OCI-LY1 (cell line): ENCODE data around the gene NR1H2.
A peak's percentile ranks its signal among the peaks of the same experiment; 100 is the strongest.
"Not testable (repeated sequence)": the region's sequence is repeated elsewhere in the genome, so short reads cannot be mapped to it uniquely, and the experiment has no call there.

Source experiments
- H2AFZ ChIP-seq: fragments of 200-600 bp; sonication (generic), shearing (Covaris generic); 2 replicates; pipeline ENCODE4 v1.6.0; 2014; ENCODE audit warnings: antibody characterized with exemption, mild to moderate bottlenecking, low read length
- H3F3A ChIP-seq: fragments of 200-600 bp; sonication (generic), shearing (Covaris generic); 2 replicates; pipeline ENCODE4 v1.6.0; 2014; ENCODE audit warnings: mild to moderate bottlenecking, antibody characterized with exemption, low read length, moderate library complexity; ENCODE audit not compliant: insufficient read depth
- H3K27ac ChIP-seq: fragments of 200-600 bp; sonication (generic); 2 replicates; pipeline ENCODE4 v1.5.1; 2014; ENCODE audit warnings: low read length, mixed run types, mild to moderate bottlenecking, low read depth; ENCODE audit not compliant: poor library complexity, severe bottlenecking
- H3K27me3 ChIP-seq: fragments of 200-600 bp; sonication (generic); 2 replicates; pipeline ENCODE4 v1.6.0; 2014; ENCODE audit warnings: antibody characterized with exemption, mild to moderate bottlenecking, low read length, moderate library complexity; ENCODE audit not compliant: insufficient read depth
- H3K36me3 ChIP-seq: fragments of 200-600 bp; sonication (generic); 2 replicates; pipeline ENCODE4 v1.6.1; 2014; ENCODE audit warnings: mild to moderate bottlenecking, antibody characterized with exemption, low read length, moderate library complexity, mixed read lengths; ENCODE audit not compliant: insufficient read depth
- H3K4me1 ChIP-seq: fragments of 200-600 bp; sonication (generic); 2 replicates; pipeline ENCODE4 v1.5.1; 2014; ENCODE audit warnings: mild to moderate bottlenecking, low read length, moderate library complexity; ENCODE audit not compliant: insufficient read depth, severe bottlenecking
- H3K4me2 ChIP-seq: fragments of 200-600 bp; sonication (generic), shearing (Covaris generic); 2 replicates; pipeline ENCODE4 v1.6.1; 2014; ENCODE audit warnings: low read length
- H3K4me3 ChIP-seq: fragments of 200-600 bp; sonication (generic); 2 replicates; pipeline ENCODE4 v1.5.1; 2014; ENCODE audit warnings: low read length, low read depth, mild to moderate bottlenecking, mixed read lengths; ENCODE audit not compliant: poor library complexity, severe bottlenecking
- H3K79me2 ChIP-seq: fragments of 200-600 bp; shearing (Covaris generic); 2 replicates; pipeline ENCODE4 v1.6.1; 2016; ENCODE audit warnings: mixed run types, low read length, mixed read lengths; ENCODE audit not compliant: insufficient read depth
- H3K9ac ChIP-seq: fragments of 200-600 bp; sonication (generic), shearing (Covaris generic); 2 replicates; pipeline ENCODE4 v1.6.1; 2014; ENCODE audit warnings: mild to moderate bottlenecking, low read length, mixed read lengths
- H3K9me2 ChIP-seq: fragments of 200-600 bp; sonication (generic), shearing (Covaris generic); 2 replicates; pipeline ENCODE4 v1.6.1; 2014; ENCODE audit warnings: low read depth, mild to moderate bottlenecking, low read length, mixed read lengths
- H3K9me3 ChIP-seq: fragments of 200-600 bp; shearing (Covaris generic); 2 replicates; pipeline ENCODE4 v1.6.1; 2014; ENCODE audit warnings: low read length, mixed read lengths
- H4K20me1 ChIP-seq: fragments of 200-600 bp; sonication (generic), shearing (Covaris generic); 2 replicates; pipeline ENCODE4 v1.6.0; 2016; ENCODE audit warnings: mild to moderate bottlenecking, low read length; ENCODE audit not compliant: insufficient read depth
- EZH2 ChIP-seq: fragments of 200-600 bp; sonication (generic), shearing (Covaris generic); IDR thresholded peaks from 2 replicates; pipeline ENCODE4 v1.8.0; 2017; ENCODE audit warnings: borderline replicate concordance, mixed run types, mild to moderate bottlenecking, antibody characterized with exemption, low read length, moderate library complexity, mixed read lengths
- TF ChIP-seq, protein P1 (sequence below): fragments of 200-600 bp; sonication (generic), shearing (Covaris generic); IDR thresholded peaks from 2 replicates; pipeline ENCODE4 v1.5.1; 2017; ENCODE audit warnings: mild to moderate bottlenecking, antibody characterized with exemption, low read length, moderate library complexity, mixed read lengths

NR1H2 gene

GRCh38 chr19:50384685-50385535 lies 8.7 kb downstream of the NR1H2 start:
- Histone ChIP-seq H3K9me3 (no peaks in the 10 kb centered on the region), H3K36me3 (peaks cover 50% of the 10 kb centered on the region), H3K27me3 (no peaks in the 10 kb centered on the region), H4K20me1 (no peaks in the 10 kb centered on the region), H3K9ac (peak overlapping the region; percentile 94), H3F3A (no peaks in the 10 kb centered on the region), H3K4me3 (peak overlapping the region; percentile 87), H3K27ac (peak overlapping the region; percentile 62), H3K4me2 (peak overlapping the region; percentile 94), H2AFZ (no peak overlapping the region), H3K4me1 (peaks cover 16% of the 10 kb centered on the region), H3K79me2 (peaks cover 26% of the 10 kb centered on the region), H3K9me2 (no peaks in the 10 kb centered on the region)
- TF ChIP-seq EZH2: no peak
- TF ChIP-seq, protein P1, sequence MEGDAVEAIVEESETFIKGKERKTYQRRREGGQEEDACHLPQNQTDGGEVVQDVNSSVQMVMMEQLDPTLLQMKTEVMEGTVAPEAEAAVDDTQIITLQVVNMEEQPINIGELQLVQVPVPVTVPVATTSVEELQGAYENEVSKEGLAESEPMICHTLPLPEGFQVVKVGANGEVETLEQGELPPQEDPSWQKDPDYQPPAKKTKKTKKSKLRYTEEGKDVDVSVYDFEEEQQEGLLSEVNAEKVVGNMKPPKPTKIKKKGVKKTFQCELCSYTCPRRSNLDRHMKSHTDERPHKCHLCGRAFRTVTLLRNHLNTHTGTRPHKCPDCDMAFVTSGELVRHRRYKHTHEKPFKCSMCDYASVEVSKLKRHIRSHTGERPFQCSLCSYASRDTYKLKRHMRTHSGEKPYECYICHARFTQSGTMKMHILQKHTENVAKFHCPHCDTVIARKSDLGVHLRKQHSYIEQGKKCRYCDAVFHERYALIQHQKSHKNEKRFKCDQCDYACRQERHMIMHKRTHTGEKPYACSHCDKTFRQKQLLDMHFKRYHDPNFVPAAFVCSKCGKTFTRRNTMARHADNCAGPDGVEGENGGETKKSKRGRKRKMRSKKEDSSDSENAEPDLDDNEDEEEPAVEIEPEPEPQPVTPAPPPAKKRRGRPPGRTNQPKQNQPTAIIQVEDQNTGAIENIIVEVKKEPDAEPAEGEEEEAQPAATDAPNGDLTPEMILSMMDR: no peak

GRCh38 chr19:50387176-50387867 lies 11.1 kb downstream of the NR1H2 start:
- Histone ChIP-seq H3K9me2 (no peaks in the 10 kb centered on the region), H3K4me1 (peaks cover 16% of the 10 kb centered on the region), H3K79me2 (peaks cover 32% of the 10 kb centered on the region), H3K9ac (no peak overlapping the region), H3K27me3 (no peaks in the 10 kb centered on the region), H3K4me3 (no peak overlapping the region), H3K27ac (no peak overlapping the region), H3K36me3 (peaks cover 49% of the 10 kb centered on the region), H3F3A (no peaks in the 10 kb centered on the region), H4K20me1 (no peaks in the 10 kb centered on the region), H3K4me2 (no peak overlapping the region), H3K9me3 (no peaks in the 10 kb centered on the region), H2AFZ (no peak overlapping the region)
- TF ChIP-seq, protein P1: no peak

DNA sequence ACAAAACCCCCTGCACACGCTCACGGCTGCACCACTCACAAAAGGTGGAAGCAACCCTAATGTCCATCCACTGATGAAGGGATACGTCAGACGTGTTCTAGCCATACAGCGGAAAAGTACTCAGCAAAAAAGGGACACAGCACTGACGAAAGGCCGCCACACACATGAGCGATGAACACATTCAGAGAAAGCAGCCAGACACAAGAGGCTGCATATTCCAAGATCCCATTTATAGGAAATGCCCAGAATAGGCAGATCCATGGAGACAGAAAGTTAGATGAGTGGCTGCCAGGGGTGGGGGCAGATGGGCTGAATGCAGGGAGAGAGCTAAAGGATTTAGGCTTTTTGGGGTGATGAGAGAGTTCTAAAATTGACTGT lies 11.6 kb downstream of the NR1H2 start:
- no peak for TF ChIP-seq EZH2
- TF ChIP-seq, protein P1: no peak
- Histone ChIP-seq H3K4me1 (peaks cover 16% of the 10 kb centered on the region), H3K79me2 (peaks cover 35% of the 10 kb centered on the region), H3K27me3 (no peaks in the 10 kb centered on the region), H3F3A (no peaks in the 10 kb centered on the region), H4K20me1 (no peaks in the 10 kb centered on the region), H2AFZ (no peak overlapping the region), H3K9me2 (no peaks in the 10 kb centered on the region), H3K9me3 (no peaks in the 10 kb centered on the region), H3K4me2 (no peak overlapping the region), H3K4me3 (no peak overlapping the region), H3K27ac (no peak overlapping the region), H3K36me3 (peaks cover 54% of the 10 kb centered on the region), H3K9ac (no peak overlapping the region)

DNA sequence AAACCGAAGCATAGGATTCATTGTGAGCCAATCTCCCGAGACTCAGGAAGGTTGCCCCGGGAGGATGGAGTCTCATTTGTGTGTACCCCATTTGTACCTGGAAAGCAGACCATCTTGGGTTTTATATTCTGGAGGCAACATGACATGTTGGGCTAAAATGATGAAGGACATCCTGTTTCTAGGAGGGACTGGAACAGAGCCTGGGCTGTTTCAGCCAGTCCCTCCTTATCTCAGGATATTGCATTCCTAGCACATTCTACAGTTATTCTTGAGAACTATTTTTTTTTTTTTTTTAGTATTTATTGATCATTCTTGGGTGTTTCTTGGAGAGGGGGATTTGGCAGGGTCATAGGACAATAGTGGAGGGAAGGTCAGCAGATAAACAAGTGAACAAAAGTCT lies 14.0 kb downstream of the NR1H2 start:
- H3K27me3 ChIP-seq, H3K9me2 ChIP-seq, H3K4me2 ChIP-seq, H2AFZ ChIP-seq, H3K4me1 ChIP-seq, H3K27ac ChIP-seq, H3K9ac ChIP-seq, H4K20me1 ChIP-seq, H3K4me3 ChIP-seq, H3F3A ChIP-seq, H3K9me3 ChIP-seq: not testable (repeated sequence)
- Histone ChIP-seq H3K36me3 (peaks cover 66% of the 10 kb centered on the region), H3K79me2 (peaks cover 34% of the 10 kb centered on the region)

DNA sequence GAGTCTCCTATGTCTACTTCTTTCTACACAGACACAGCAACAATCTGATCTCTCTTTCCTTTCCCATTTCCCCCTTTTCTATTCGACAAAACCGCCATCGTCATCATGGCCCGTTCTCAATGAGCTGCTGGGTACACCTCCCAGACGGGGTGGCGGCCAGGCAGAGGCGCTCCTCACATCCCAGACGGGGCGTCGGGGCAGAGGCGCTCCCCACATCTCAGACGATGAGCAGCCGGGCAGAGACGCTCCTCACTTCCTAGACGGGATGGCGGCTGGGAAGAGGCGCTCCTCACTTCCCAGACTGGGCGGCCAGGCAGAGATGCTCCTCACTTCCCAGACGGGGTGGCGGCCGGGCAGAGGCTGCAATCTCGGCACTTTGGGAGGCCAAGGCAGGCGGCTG lies 14.7 kb downstream of the NR1H2 start:
- H3K27ac ChIP-seq, H3K4me2 ChIP-seq, H3K4me1 ChIP-seq, H3F3A ChIP-seq, H3K9me3 ChIP-seq, H3K27me3 ChIP-seq, H3K4me3 ChIP-seq, H3K9me2 ChIP-seq, H4K20me1 ChIP-seq, H2AFZ ChIP-seq, H3K9ac ChIP-seq: not testable (repeated sequence)
- Histone ChIP-seq H3K36me3 (peaks cover 64% of the 10 kb centered on the region), H3K79me2 (peaks cover 34% of the 10 kb centered on the region)
